WTC11 (cell line): ENCODE results near the gene RPL41. TPM values are rescaled to one million over a fixed set of nuclear protein-coding genes. Genes with fewer than 3 reads are reported as not detected.
"Not testable (repeated sequence)": the region's sequence is repeated elsewhere in the genome, so short reads cannot be mapped to it uniquely, and the experiment has no call there.

Source experiments
- ATAC-seq: fragments of 200-7000 bp; cut with Tn5 transposase; 2 replicates; pipeline ENCODE4 v1.10.0; 2021; ENCODE audit warnings: mild to moderate bottlenecking, moderate library complexity
- CTCF ChIA-PET: fragments of 300-600 bp; sonication (Branson Sonifier 250); formaldehyde crosslinking; loops from one replicate; lab custom pipeline; 2021; ENCODE audit warnings: antibody characterized with exemption; lab: Charles Lee
- POLR2A ChIA-PET: fragments of 350-600 bp; sonication (Branson Sonifier 250); formaldehyde crosslinking; loops from one replicate; lab custom pipeline; 2021; ENCODE audit warnings: antibody characterized with exemption; lab: Charles Lee
- DNase-seq: peaks from one replicate; pipeline ENCODE4 v3.0.0; 2021; ENCODE audit warnings: low spot score
- H3K27ac Mint-ChIP-seq: 2 replicates; pipeline ENCODE4 v1.8.0; 2021; ENCODE audit warnings: mixed read lengths
- H3K27me3 Mint-ChIP-seq: 2 replicates; pipeline ENCODE4 v1.8.0; 2021; ENCODE audit warnings: low read depth, mild to moderate bottlenecking, moderate library complexity, mixed read lengths
- H3K36me3 Mint-ChIP-seq: 2 replicates; pipeline ENCODE4 v1.8.0; 2021; ENCODE audit warnings: mixed read lengths
- H3K4me1 Mint-ChIP-seq: 2 replicates; pipeline ENCODE4 v1.8.0; 2022; ENCODE audit warnings: mixed read lengths
- H3K4me3 Mint-ChIP-seq: 2 replicates; pipeline ENCODE4 v1.8.0; 2021; ENCODE audit warnings: mild to moderate bottlenecking, moderate library complexity, mixed read lengths
- H3K9me3 Mint-ChIP-seq: 2 replicates; pipeline ENCODE4 v1.8.0; 2021; ENCODE audit warnings: mixed read lengths
- AFF4 ChIP-seq: sonication (generic); formaldehyde crosslinking; IDR thresholded peaks from 2 replicates; pipeline ENCODE4 v1.8.1; 2023; ENCODE audit warnings: mild to moderate bottlenecking, missing genetic modification reagents, borderline replicate concordance
- CTCF ChIP-seq: fragments of 200-600 bp; IDR thresholded peaks from 2 replicates; pipeline ENCODE4 v1.8.0; 2022; ENCODE audit warnings: antibody characterized with exemption
- EMX1 ChIP-seq: fragments of 250-450 bp; sonication (Bioruptor Pico); IDR thresholded peaks from 2 replicates; pipeline ENCODE4 v1.8.0; 2021; ENCODE audit warnings: mild to moderate bottlenecking
- ESRRA ChIP-seq: sonication (generic); formaldehyde crosslinking; IDR thresholded peaks from 2 replicates; pipeline ENCODE4 v1.8.1; 2022; ENCODE audit warnings: mild to moderate bottlenecking, missing genetic modification reagents, borderline replicate concordance
- HMGXB4 ChIP-seq: sonication (generic); formaldehyde crosslinking; IDR thresholded peaks from 2 replicates; pipeline ENCODE4 v1.8.1; 2023; ENCODE audit warnings: mild to moderate bottlenecking, moderate library complexity, missing genetic modification reagents
- KAT7 ChIP-seq: sonication (generic); formaldehyde crosslinking; IDR thresholded peaks from 2 replicates; pipeline ENCODE4 v1.8.1; 2023; ENCODE audit warnings: missing genetic modification reagents, mild to moderate bottlenecking, borderline replicate concordance
- NFATC4 ChIP-seq: fragments of 250-450 bp; sonication (Bioruptor Pico); IDR thresholded peaks from 2 replicates; pipeline ENCODE4 v1.9.0; 2021; ENCODE audit warnings: mild to moderate bottlenecking
- NFE2L1 ChIP-seq: sonication (generic); formaldehyde crosslinking; IDR thresholded peaks from 2 replicates; pipeline ENCODE4 v1.8.1; 2023; ENCODE audit warnings: missing genetic modification reagents
- NFYB ChIP-seq: sonication (generic); formaldehyde crosslinking; conservative IDR thresholded peaks from 2 replicates; pipeline ENCODE4 v1.8.0; 2022; ENCODE audit warnings: low read depth, missing genetic modification reagents
- NR1H2 ChIP-seq: sonication (generic); formaldehyde crosslinking; IDR thresholded peaks from 2 replicates; pipeline ENCODE4 v1.9.0; 2021; ENCODE audit warnings: mild to moderate bottlenecking, moderate library complexity, missing genetic modification reagents
- PRDM15 ChIP-seq: sonication (generic); formaldehyde crosslinking; IDR thresholded peaks from 2 replicates; pipeline ENCODE4 v1.8.0; 2022; ENCODE audit warnings: missing genetic modification reagents
- SMAD3 ChIP-seq: sonication (generic); formaldehyde crosslinking; IDR thresholded peaks from 2 replicates; pipeline ENCODE4 v1.8.0; 2022; ENCODE audit warnings: missing genetic modification reagents, mild to moderate bottlenecking, borderline replicate concordance
- SP1 ChIP-seq: sonication (generic); formaldehyde crosslinking; conservative IDR thresholded peaks from 2 replicates; pipeline ENCODE4 v1.8.1; 2022; ENCODE audit warnings: missing genetic modification reagents
- TP53 ChIP-seq: sonication (generic); formaldehyde crosslinking; IDR thresholded peaks from 2 replicates; pipeline ENCODE4 v1.8.1; 2023; ENCODE audit warnings: mild to moderate bottlenecking, missing genetic modification reagents
- ZNF121 ChIP-seq: sonication (generic); formaldehyde crosslinking; IDR thresholded peaks from 2 replicates; pipeline ENCODE4 v1.8.0; 2023; ENCODE audit warnings: missing genetic modification reagents
- ZNF317 ChIP-seq: sonication (generic); formaldehyde crosslinking; IDR thresholded peaks from 2 replicates; pipeline ENCODE4 v1.8.1; 2023; ENCODE audit warnings: low read depth, mild to moderate bottlenecking, moderate library complexity, missing genetic modification reagents, borderline replicate concordance
- total RNA-seq: library from RNA; stranded (reverse); gene quantifications from 3 replicates; pipeline ENCODE4 v1.2.3, GENCODE V29; 2021

The RPL41 gene
- total RNA-seq, 1 experiment from 2014 or later, result 4,004 TPM

DNA sequence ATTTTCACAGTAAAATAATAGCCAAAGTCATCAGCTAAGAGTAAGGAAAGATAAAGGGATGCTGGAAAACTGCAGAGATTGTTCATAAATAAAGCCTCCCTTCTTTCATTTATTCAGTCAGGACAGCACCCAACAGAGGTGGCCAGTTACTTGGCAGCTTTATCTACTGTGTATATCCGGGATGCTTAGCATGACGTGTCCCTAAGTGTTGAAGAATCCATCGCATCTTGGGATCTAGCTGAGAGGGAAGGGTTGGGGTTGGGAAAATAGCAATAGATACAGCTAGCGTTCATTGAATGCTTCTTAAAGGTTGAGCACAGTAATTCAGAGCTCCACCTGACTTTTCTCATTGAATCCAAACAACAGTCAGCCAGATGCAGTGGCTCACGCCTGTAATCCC lies 42.0 kb upstream of the RPL41 start (continued):
- TF ChIP-seq SMAD3 (CRISPR knock-in tag), result no peak
- TF ChIP-seq AFF4 (CRISPR knock-in tag), result no peak
- TF ChIP-seq ZNF121 (CRISPR knock-in tag), result no peak

GRCh38 chr12:56077966-56078365 lies 38.5 kb upstream of the RPL41 start:
- not testable (repeated sequence) for H3K27me3 Mint-ChIP-seq

GRCh38 chr12:56078427-56078826 lies 38.0 kb upstream of the RPL41 start:
- no peak for DNase-seq
- H3K36me3 Mint-ChIP-seq, result no peaks in the 10 kb centered on the region
- ATAC-seq, result no peak
- POLR2A ChIA-PET, result interaction anchor here (0.5 to 2.9 kb wide), 4 partner anchors 9 to 31 kb away, joined by 5 to 34 read pairs (median 6); partner anchors contain the start of gene PA2G4
- peak overlapping the region; percentile 89 for H3K4me3 Mint-ChIP-seq
- peak; percentile 74; the same call in 1 of the 2 replicates for TF ChIP-seq ESRRA (CRISPR knock-in tag)
- TF ChIP-seq PRDM15 (CRISPR knock-in tag), result no peak
- no peak for TF ChIP-seq EMX1 (CRISPR knock-in tag)
- CTCF ChIA-PET, result interaction anchor here (0.7 to 1.7 kb wide), 5 partner anchors 79 to 341 kb away, joined by 3 to 11 read pairs (median 5); partner anchors contain the start of genes ORMDL2, RNF41, SARNP and SUOX
- peak overlapping the region; percentile 94 for H3K27ac Mint-ChIP-seq
- H3K4me1 Mint-ChIP-seq, result peaks cover 23% of the 10 kb centered on the region
- H3K27me3 Mint-ChIP-seq, result no peaks in the 10 kb centered on the region
- H3K9me3 Mint-ChIP-seq, result no peaks in the 10 kb centered on the region

More at GRCh38 chr12:56077966-56078365, 38.5 kb upstream of the RPL41 start:
- peaks cover 23% of the 10 kb centered on the region for H3K4me1 Mint-ChIP-seq
- ChIA-PET CTCF (interaction anchor here (0.7 to 1.3 kb wide), 2 partner anchors 79 to 144 kb away, joined by 3 to 5 read pairs; partner anchors contain the start of gene RNF41), POLR2A (interaction anchor here (0.8 to 1.6 kb wide), 2 partner anchors 31 to 39 kb away, joined by 3 to 5 read pairs; partner anchors contain the start of gene RPL41)
- H3K9me3 Mint-ChIP-seq, DNase-seq, H3K27ac Mint-ChIP-seq, ATAC-seq, H3K36me3 Mint-ChIP-seq: not testable (repeated sequence)
- H3K4me3 Mint-ChIP-seq, result 0 out of 2 replicates have a peak overlapping the region, but pooled peaks have one; percentile 89

- H3K4me1 Mint-ChIP-seq, result peaks cover 23% of the 10 kb centered on the region
- peak; percentile 68 for ATAC-seq
- ChIA-PET CTCF (interaction anchor here (0.6 to 2.6 kb wide), 22 partner anchors 9 to 350 kb away, joined by 3 to 13 read pairs (median 4); partner anchors contain the start of genes ESYT1, ORMDL2, PA2G4 and RAB5B), POLR2A (interaction anchor here (0.5 to 2.9 kb wide), 14 partner anchors 9 to 939 kb away, joined by 3 to 34 read pairs (median 5); partner anchors contain the start of genes MYL6, PA2G4, RAB5B and RNF41)
- H3K9me3 Mint-ChIP-seq, result no peaks in the 10 kb centered on the region
- H3K36me3 Mint-ChIP-seq, result peaks cover 6% of the 10 kb centered on the region
- peak; percentile 96 for DNase-seq
- no peaks in the 10 kb centered on the region for H3K27me3 Mint-ChIP-seq
- peak overlapping the region; percentile 98 for H3K27ac Mint-ChIP-seq
- peak overlapping the region; percentile 89 for H3K4me3 Mint-ChIP-seq
- TF ChIP-seq CTCF (peak; percentile 46; the same call in 1 of the 2 replicates), NFYB (no peak), NFE2L1 (no peak), NR1H2 (CRISPR knock-in tag) (no peak), NFATC4 (CRISPR knock-in tag) (peak; percentile 23; the same call in 1 of the 2 replicates), SP1 (CRISPR knock-in tag) (peak; percentile 56), KAT7 (CRISPR knock-in tag) (peak; percentile 18; the same call in 1 of the 2 replicates), TP53 (CRISPR knock-in tag) (peak; percentile 69; the same call in 1 of the 2 replicates), ZNF317 (CRISPR knock-in tag) (0 out of 2 replicates have a peak, but pooled peaks have one; percentile 7), HMGXB4 (CRISPR knock-in tag) (peak; percentile 98)
Measured at GRCh38 chr12:56078931-56079722, 37.3 kb upstream of the RPL41 start.
